Activated CD8-positive, alpha-beta memory T cell treated with anti-CD3 and anti-CD28 coated beads for 48 hours (primary cell): Measurements from ENCODE around the gene SLC22A12.

Source experiments
- DNase-seq, 3 experiments: peaks; one replicate each; pipeline ENCODE4 v3.0.0-alpha.2; 2020; ENCODE audit warnings: low read depth in 2 of 3, low spot score in 2 of 3

SLC22A12 gene

GRCh38 chr11:64643920-64644646 is 53.1 kb downstream of the SLC22A12 start:
- DNase-seq = no peak

- no peak for DNase-seq
Measured at GRCh38 chr11:64644647-64645275, 53.7 kb downstream of the SLC22A12 start.

- DNase-seq = no peak
Measured at GRCh38 chr11:64647019-64647779, 56.2 kb downstream of the SLC22A12 start.

DNA sequence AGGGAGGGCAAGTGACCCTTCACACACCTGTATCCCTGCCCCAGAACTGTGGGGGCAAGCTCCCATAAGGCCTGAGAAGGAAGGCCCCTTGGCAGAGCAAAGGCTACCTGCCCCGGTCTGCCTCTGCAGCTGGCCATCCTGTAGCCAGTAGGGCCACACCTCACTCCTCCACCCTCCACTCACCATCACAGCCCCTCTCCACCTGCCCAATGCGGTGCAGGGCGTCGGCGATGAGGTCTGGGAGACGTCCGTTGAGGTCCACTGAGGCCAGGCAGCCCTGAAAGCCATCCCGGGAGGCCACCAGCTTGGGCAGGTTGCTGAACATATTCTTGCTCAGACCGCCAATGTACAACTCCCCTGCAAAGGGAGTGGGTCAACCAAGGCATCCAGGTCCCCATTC is 57.5 kb downstream of the SLC22A12 start:
- no peak for DNase-seq

DNA sequence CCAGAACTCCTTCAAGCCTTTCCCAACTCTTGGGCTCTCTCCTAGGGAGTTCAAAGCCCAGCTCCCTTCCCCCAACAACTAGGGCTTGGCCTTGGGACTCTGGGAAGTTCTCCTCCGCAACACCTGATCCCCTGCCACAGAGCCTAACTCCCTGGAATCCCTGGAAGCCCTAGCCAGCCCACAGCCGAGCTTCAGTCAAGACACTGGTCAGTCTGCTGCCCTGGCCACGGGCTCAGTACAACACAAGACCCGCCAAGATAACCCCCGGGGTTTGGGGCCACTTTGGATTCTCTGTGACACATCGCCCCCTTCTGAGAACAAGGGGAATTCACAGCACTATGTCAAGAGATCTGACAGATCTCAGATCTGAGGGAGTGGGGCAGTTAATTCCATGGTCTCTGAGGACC is 58.3 kb downstream of the SLC22A12 start:
- DNase-seq = no peak

- no peak for DNase-seq
Measured at GRCh38 chr11:64650923-64651523, 60.0 kb downstream of the SLC22A12 start.
